Rectal smooth muscle tissue (tissue), 1 donor: ENCODE results near the gene SLC25A52.

Source experiments
- H3K27ac ChIP-seq: one replicate; pipeline ENCODE4 v1.7.0; 2013; ENCODE audit warnings: low read depth, low read length, inconsistent platforms
- H3K27me3 ChIP-seq: one replicate; pipeline ENCODE4 v1.7.0; 2013; ENCODE audit warnings: low read length; ENCODE audit not compliant: control insufficient read depth, insufficient read depth
- H3K36me3 ChIP-seq: one replicate; pipeline ENCODE4 v1.7.0; 2013; ENCODE audit warnings: low read length; ENCODE audit not compliant: control insufficient read depth, insufficient read depth
- H3K4me1 ChIP-seq: one replicate; pipeline ENCODE4 v1.7.0; 2013; ENCODE audit warnings: low read length; ENCODE audit not compliant: control insufficient read depth, insufficient read depth
- H3K4me3 ChIP-seq: one replicate; pipeline ENCODE4 v1.7.0; 2013; ENCODE audit warnings: low read length
- H3K9ac ChIP-seq: one replicate; pipeline ENCODE4 v1.7.0; 2013; ENCODE audit warnings: low read length

SLC25A52 gene

DNA sequence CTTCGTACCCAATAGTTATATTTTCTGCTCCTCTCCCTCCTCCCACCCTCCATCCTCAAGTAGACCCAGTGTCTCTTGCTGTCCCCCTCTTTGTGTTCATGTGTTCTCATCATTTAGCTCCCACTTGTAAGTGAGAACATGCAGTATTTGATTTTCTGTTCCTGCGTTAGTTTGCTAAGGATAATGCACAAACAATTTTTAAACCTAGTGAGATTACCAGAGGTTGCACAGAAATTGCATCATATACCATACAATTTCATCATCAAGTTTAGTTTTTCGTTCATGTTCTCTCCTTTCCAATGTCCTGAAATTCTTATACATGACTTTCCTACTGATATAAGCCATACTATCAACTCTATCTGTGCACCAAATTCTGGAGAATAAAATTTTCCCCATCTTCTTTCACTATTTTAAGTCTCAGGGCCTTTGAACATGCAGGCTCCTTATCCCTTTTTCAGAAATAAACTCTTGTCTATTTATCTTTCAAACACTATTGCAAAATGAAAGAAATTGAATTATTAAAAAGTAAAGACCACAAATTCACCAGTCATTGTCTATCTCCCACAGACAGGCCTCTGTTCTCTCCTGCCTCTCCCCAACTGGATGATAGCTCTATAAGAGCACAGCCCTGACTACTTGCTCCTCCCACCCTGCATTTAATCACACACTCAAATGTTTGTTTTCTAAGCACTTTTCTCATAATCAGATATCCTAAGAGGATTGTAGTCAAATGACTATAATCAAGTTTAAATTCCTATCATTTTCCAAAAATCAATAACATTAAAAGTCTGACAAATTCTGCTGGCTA lies 49.1 kb downstream of the SLC25A52 start:
- no peak overlapping the region for H3K27ac ChIP-seq
- no peaks in the 10 kb centered on the region for H3K36me3 ChIP-seq
- no peaks in the 10 kb centered on the region for H3K27me3 ChIP-seq
- H3K4me1 ChIP-seq = no peaks in the 10 kb centered on the region
- no peak overlapping the region for H3K4me3 ChIP-seq
- no peak overlapping the region for H3K9ac ChIP-seq

DNA sequence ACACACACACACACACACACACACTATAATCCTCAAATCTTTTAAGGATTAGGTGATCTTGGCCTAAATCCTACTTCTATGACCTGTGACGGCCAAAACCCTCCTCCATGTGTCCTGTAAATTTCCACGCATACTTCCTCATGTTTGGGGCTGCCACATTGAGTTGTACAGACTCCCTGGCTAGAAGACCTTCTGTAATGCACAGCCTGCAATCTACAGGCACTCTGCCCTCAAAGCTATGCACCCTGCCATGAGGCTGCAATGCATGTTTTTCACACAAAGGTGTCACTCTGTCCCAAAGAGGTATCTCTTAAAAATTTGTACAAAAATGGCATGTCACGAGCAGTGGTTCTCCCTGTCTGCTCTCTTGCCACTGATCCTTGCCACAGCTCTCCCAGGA lies 49.9 kb downstream of the SLC25A52 start:
- no peaks in the 10 kb centered on the region for H3K36me3 ChIP-seq
- H3K4me1 ChIP-seq = no peaks in the 10 kb centered on the region
- H3K4me3 ChIP-seq = no peak overlapping the region
- no peak overlapping the region for H3K9ac ChIP-seq
- H3K27ac ChIP-seq = no peak overlapping the region
- no peaks in the 10 kb centered on the region for H3K27me3 ChIP-seq
